Left lung (tissue), 10 donors: ENCODE results near the gene BOLA3. TPM values are rescaled to one million over a fixed set of nuclear protein-coding genes. Genes with fewer than 3 reads are reported as not detected.
"Not testable (repeated sequence)": the region's sequence is repeated elsewhere in the genome, so short reads cannot be mapped to it uniquely, and the experiment has no call there.

ENCODE experiments used
- ATAC-seq: fragments of 200-7000 bp; cut with Tn5 transposase; one replicate; pipeline ENCODE4 v1.9.1; 2020; ENCODE audit warnings: moderate library complexity
- DNase-seq, 4 donors: peaks; one replicate each; pipeline ENCODE4 v3.0.0-alpha.2; 2013 to 2020
- H3K27ac ChIP-seq, 2 donors: fragments of 200-600 bp; sonication (generic) in 1 of 2; one replicate each; pipeline versions ENCODE4 v1.5.0 to v1.8.0; 2020 to 2021
- H3K27me3 ChIP-seq, 2 donors: fragments of 200-600 bp; sonication (generic) in 1 of 2; one replicate each; pipeline versions ENCODE4 v1.5.0 to v1.8.0; 2020 to 2021
- H3K36me3 ChIP-seq, 2 donors: fragments of 200-600 bp; sonication (generic) in 1 of 2; one replicate each; pipeline versions ENCODE4 v1.5.0 to v1.8.0; 2020 to 2021
- H3K4me1 ChIP-seq, 2 donors: fragments of 200-600 bp; one replicate each; pipeline ENCODE4 v1.8.0; 2021
- H3K4me3 ChIP-seq, 2 donors: fragments of 200-600 bp; sonication (generic) in 1 of 2; one replicate each; pipeline versions ENCODE4 v1.5.0 to v1.8.0; 2020 to 2021; ENCODE audit warnings: mild to moderate bottlenecking in 1 of 2
- H3K9me3 ChIP-seq, 2 donors: fragments of 200-600 bp; sonication (generic) in 1 of 2; one replicate each; pipeline versions ENCODE4 v1.5.0 to v1.8.0; 2020 to 2021
- intact Hi-C, 2 donors: fragments of 100-400 bp; cut with DNase I; formaldehyde crosslinking; loops; one replicate each; pipeline versions ENCODE4 v1.11.2 to v1.14.2; 2022
- polyA plus RNA-seq, 6 donors: library from polyadenylated mRNA; unstranded; fragments of 120-200 nt; gene quantifications; one replicate each; pipeline ENCODE4 v1.2.1, GENCODE V29; 2013; ENCODE audit not compliant: insufficient read length in 6 of 6
- total RNA-seq, 2 donors: library from RNA; stranded (reverse); fragmentation: NEBNext Ultra II Directional; extraction: Animal tissue kit (Norgen Biotek cat#: 25700); gene quantifications; one replicate each; pipeline ENCODE4 v1.2.1, GENCODE V29; 2021
- TF ChIP-seq, protein P1 (sequence below), 2 donors: fragments of 200-600 bp; sonication (generic) in 1 of 2; IDR thresholded peaks; one replicate each; pipeline versions ENCODE4 v1.5.0 to v1.8.0; 2021; ENCODE audit warnings: antibody characterized with exemption in 2 of 2
- donor health status: DM: no; HTN: yes; CAD: no.
- donor health status: DM: no; HTN: no; CAD: no.

Gene BOLA3
- total and polyA plus RNA-seq, 8 donors: 16.5 to 39.6 (median 21.9) TPM

DNA sequence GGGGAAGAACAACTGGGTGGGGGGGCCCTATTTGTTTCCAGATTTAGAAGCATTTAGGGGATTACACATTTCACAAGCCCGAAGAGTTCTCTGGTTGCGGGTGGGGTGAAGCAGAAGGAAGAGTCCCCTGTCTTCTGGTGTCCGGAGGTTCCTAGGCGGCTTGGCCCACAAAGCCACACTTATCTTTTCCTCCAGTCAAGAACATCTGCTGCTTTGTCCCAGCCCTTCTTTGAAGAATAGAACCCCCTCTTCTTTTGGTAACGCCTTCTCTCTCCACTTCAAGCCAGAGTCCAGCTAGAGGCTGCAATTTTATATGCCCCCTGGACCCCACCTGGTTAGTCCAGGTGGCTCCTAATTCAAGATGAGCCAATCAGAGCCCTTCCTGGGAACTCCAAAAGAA, 15.8 kb downstream of the BOLA3 start:
- Histone ChIP-seq H3K4me1 (no peaks in the 10 kb centered on the region), H3K27me3 (peaks cover 0 to 36% of the 10 kb centered on the region in 2 donors), H3K4me3 (no peak overlapping the region), H3K36me3 (peaks cover 0 to 22% of the 10 kb centered on the region in 2 donors), H3K27ac (no peak overlapping the region), H3K9me3 (peaks cover 0 to 5% of the 10 kb centered on the region in 2 donors)
- ATAC-seq (no peak), DNase-seq (no peak)
- intact Hi-C loops: no loop called here
- TF ChIP-seq, protein P1, sequence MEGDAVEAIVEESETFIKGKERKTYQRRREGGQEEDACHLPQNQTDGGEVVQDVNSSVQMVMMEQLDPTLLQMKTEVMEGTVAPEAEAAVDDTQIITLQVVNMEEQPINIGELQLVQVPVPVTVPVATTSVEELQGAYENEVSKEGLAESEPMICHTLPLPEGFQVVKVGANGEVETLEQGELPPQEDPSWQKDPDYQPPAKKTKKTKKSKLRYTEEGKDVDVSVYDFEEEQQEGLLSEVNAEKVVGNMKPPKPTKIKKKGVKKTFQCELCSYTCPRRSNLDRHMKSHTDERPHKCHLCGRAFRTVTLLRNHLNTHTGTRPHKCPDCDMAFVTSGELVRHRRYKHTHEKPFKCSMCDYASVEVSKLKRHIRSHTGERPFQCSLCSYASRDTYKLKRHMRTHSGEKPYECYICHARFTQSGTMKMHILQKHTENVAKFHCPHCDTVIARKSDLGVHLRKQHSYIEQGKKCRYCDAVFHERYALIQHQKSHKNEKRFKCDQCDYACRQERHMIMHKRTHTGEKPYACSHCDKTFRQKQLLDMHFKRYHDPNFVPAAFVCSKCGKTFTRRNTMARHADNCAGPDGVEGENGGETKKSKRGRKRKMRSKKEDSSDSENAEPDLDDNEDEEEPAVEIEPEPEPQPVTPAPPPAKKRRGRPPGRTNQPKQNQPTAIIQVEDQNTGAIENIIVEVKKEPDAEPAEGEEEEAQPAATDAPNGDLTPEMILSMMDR (IDR thresholded peaks at IDR 0.05): no peak

DNA sequence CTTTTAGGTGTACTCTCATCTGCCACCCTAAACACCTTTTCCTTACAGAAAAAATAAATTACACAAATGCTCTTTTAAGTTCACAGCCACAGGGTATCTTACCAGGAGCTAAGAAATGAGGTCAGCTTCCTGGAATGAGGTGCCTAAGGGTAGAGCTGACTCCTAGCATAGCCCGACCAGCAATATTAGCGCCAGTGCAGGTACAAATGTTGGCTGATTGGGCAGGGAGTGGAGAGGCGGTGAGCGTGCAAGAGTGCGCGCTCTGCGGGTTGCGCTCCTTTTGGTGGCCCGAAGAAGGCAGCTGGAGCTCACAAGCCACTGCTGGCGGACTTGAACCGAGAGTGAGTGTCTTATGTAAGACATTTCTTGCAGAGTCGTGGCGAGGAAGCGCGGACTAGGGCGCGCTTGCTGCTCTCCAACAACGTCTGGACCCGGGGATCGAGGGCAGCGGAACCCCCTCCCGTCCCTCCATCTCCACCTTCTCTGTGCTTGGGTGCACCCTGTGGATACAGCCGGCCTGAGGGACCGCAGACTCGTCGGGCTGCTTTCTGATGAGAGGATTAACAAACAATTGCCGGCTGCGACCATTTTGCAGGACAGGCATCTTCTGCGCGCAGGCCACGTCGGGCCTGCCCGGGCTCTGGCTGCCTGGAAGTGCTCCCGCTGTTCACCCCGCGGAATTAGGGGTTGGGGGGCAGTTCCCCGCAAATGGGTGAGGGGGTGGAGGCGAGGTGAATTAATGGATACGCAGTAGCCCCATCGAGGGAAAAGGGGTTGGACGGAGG, 17.3 kb downstream of the BOLA3 start:
- no peaks in the 10 kb centered on the region for H3K4me1 ChIP-seq
- H3K36me3 ChIP-seq: peaks cover 0 to 22% of the 10 kb centered on the region in 2 donors
- intact Hi-C loops: no loop called here
- ATAC-seq (peak; percentile 49), DNase-seq (peak in 1 of 4 donors; percentile 21)
- peaks cover 0 to 5% of the 10 kb centered on the region in 2 donors for H3K9me3 ChIP-seq
- no peak overlapping the region for H3K4me3 ChIP-seq
- H3K27me3 ChIP-seq: peaks cover 0 to 36% of the 10 kb centered on the region in 2 donors
- TF ChIP-seq, protein P1 (IDR thresholded peaks at IDR 0.05): no peak
- H3K27ac ChIP-seq: no peak overlapping the region

DNA sequence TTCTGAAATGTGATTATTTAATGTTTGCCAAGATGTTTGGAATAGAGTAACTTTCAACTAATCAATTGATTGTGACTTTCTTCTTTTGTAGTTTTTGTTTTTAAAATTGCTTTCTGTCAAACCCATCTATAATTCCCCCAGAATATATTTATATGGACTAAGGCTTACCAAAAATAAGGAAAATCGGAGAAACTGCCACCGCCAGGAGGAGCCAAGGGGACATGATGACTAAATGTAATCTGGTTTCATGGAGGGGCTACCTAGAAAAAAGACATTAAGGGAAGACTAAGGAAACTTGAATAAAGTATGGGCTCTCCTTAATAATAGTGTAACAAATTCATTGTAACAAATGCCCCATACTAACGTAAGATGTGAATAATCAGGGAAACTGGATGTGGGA, 19.5 kb downstream of the BOLA3 start:
- DNase-seq: no peak
- TF ChIP-seq, protein P1 (IDR thresholded peaks at IDR 0.05): no peak
- Histone ChIP-seq H3K4me1 (no peaks in the 10 kb centered on the region), H3K27me3 (peaks cover 0 to 36% of the 10 kb centered on the region in 2 donors), H3K4me3 (no peak overlapping the region), H3K9me3 (peaks cover 0 to 3% of the 10 kb centered on the region in 2 donors), H3K36me3 (peaks cover 0 to under 1% of the 10 kb centered on the region in 2 donors), H3K27ac (no peak overlapping the region)
- intact Hi-C loops: no loop called here
- no peak for ATAC-seq

DNA sequence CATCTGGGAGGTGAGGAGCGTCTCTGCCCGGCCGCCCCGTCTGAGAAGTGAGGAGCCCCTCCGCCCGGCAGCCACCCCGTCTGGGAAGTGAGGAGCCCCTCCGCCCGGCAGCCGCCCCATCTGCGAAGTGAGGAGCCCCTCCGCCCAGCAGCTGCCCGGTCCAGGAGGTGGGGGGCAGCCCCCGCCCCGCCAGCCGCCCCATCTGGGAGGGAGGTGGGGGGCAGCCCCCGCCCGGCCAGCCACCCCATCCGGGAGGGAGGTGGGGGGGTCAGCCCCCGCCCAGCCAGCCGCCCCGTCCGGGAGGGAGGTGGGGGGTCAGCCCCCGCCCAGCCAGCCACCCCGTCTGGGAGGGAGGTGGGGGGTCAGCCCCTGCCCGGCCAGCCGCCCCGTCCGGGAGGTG, 23.8 kb downstream of the BOLA3 start:
- ATAC-seq, DNase-seq, intact Hi-C loops, H3K4me1 ChIP-seq, H3K27me3 ChIP-seq, H3K4me3 ChIP-seq, H3K27ac ChIP-seq, H3K36me3 ChIP-seq: not testable (repeated sequence)
- H3K9me3 ChIP-seq: peaks cover 0 to 21% of the 10 kb centered on the region in 2 donors

DNA sequence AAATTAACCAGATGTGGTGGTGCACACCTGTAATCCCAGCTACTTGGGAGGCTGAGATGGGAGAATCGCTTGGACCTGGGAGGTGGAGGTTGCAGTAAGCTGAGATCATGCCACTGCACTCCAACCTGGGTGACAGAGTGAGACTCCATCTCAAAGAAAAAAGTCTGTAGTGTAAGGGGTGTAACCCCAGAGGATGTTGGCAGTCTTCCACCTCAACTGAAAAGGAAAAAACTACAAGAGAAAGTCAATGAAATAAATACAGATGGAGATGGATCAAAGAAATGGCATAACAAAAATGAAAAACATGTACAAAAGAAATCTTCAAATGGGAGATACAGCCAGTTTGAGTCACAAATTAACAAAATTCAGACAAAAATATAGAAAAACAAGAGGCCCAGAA, 25.9 kb downstream of the BOLA3 start:
- not testable (repeated sequence) for H3K27me3 ChIP-seq

DNA sequence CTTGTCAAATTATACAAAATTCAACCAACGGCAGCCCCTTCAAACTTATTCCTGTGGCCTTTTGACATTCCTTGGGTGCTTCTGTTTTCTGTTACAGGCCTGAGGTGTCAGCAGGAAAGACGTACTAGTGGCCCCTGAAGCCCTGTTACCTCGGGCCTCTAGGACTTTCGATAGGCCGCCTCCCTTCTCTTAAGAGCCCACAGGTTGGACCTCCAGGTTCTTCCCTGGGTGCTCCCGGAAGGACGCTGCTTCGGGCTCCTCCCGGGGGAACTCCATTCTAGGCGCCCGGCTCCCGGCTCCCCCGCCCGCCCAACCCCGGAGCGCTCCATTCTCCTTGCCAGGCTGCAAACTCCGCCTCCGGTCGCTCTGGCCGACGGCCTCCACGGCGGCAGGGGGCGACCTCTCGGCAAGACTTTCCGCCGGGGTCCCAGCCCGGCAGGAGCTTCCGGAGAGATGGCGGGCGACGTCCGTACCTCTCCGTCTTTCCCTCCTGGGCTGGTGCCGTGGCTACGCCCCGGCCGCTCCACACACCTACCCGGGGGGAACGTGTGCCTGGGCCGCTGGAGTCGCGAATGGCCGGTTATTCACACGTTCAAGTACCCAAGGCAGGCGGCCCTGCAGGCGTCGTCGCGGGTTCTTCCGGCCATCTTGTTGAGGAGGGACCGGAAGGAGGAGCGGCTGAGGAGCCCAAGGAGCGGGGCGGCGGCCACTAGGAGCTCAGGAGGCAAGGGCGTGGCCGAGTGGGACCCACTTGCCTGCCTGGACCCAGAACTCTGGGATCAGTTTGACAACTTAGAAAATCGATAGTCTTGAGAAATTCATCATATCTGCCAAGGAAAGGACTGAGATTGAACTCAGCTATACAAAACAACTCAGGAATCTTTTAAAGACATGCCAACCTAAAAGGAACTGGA, 27.5 kb downstream of the BOLA3 start:
- DNase-seq (peak; percentile 51 to 95 (median 74)), ATAC-seq (peak; percentile 99)
- no peaks in the 10 kb centered on the region for H3K27me3 ChIP-seq
- intact Hi-C loops: no loop called here
- H3K27ac ChIP-seq: peak overlapping the region; percentile 68 to 88
- H3K36me3 ChIP-seq: no peaks in the 10 kb centered on the region
- peak overlapping the region; percentile 53 to 61 for H3K4me3 ChIP-seq
- TF ChIP-seq, protein P1 (IDR thresholded peaks at IDR 0.05): peak; percentile 44 to 58
- peaks cover 0 to 6% of the 10 kb centered on the region in 2 donors for H3K4me1 ChIP-seq
- H3K9me3 ChIP-seq: peaks cover 0 to 21% of the 10 kb centered on the region in 2 donors

More for the DNA sequence above, 25.9 kb downstream of the BOLA3 start:
- H3K4me3 ChIP-seq, H3K4me1 ChIP-seq, H3K27ac ChIP-seq, H3K36me3 ChIP-seq, DNase-seq, ATAC-seq, intact Hi-C loops: not testable (repeated sequence)
- peaks cover 0 to 21% of the 10 kb centered on the region in 2 donors for H3K9me3 ChIP-seq
